OCI-LY1 (cell line): ENCODE data around the gene GALNT17.

Experiments
- H2AFZ ChIP-seq: fragments of 200-600 bp; sonication (generic), shearing (Covaris generic); 2 replicates; pipeline ENCODE4 v1.6.0; 2014; ENCODE audit warnings: antibody characterized with exemption, mild to moderate bottlenecking, low read length
- H3F3A ChIP-seq: fragments of 200-600 bp; sonication (generic), shearing (Covaris generic); 2 replicates; pipeline ENCODE4 v1.6.0; 2014; ENCODE audit warnings: mild to moderate bottlenecking, antibody characterized with exemption, low read length, moderate library complexity; ENCODE audit not compliant: insufficient read depth
- H3K27ac ChIP-seq: fragments of 200-600 bp; sonication (generic); 2 replicates; pipeline ENCODE4 v1.5.1; 2014; ENCODE audit warnings: low read length, mixed run types, mild to moderate bottlenecking, low read depth; ENCODE audit not compliant: poor library complexity, severe bottlenecking
- H3K27me3 ChIP-seq: fragments of 200-600 bp; sonication (generic); 2 replicates; pipeline ENCODE4 v1.6.0; 2014; ENCODE audit warnings: antibody characterized with exemption, mild to moderate bottlenecking, low read length, moderate library complexity; ENCODE audit not compliant: insufficient read depth
- H3K36me3 ChIP-seq: fragments of 200-600 bp; sonication (generic); 2 replicates; pipeline ENCODE4 v1.6.1; 2014; ENCODE audit warnings: mild to moderate bottlenecking, antibody characterized with exemption, low read length, moderate library complexity, mixed read lengths; ENCODE audit not compliant: insufficient read depth
- H3K4me1 ChIP-seq: fragments of 200-600 bp; sonication (generic); 2 replicates; pipeline ENCODE4 v1.5.1; 2014; ENCODE audit warnings: mild to moderate bottlenecking, low read length, moderate library complexity; ENCODE audit not compliant: insufficient read depth, severe bottlenecking
- H3K4me2 ChIP-seq: fragments of 200-600 bp; sonication (generic), shearing (Covaris generic); 2 replicates; pipeline ENCODE4 v1.6.1; 2014; ENCODE audit warnings: low read length
- H3K4me3 ChIP-seq: fragments of 200-600 bp; sonication (generic); 2 replicates; pipeline ENCODE4 v1.5.1; 2014; ENCODE audit warnings: low read length, low read depth, mild to moderate bottlenecking, mixed read lengths; ENCODE audit not compliant: poor library complexity, severe bottlenecking
- H3K79me2 ChIP-seq: fragments of 200-600 bp; shearing (Covaris generic); 2 replicates; pipeline ENCODE4 v1.6.1; 2016; ENCODE audit warnings: mixed run types, low read length, mixed read lengths; ENCODE audit not compliant: insufficient read depth
- H3K9ac ChIP-seq: fragments of 200-600 bp; sonication (generic), shearing (Covaris generic); 2 replicates; pipeline ENCODE4 v1.6.1; 2014; ENCODE audit warnings: mild to moderate bottlenecking, low read length, mixed read lengths
- H3K9me2 ChIP-seq: fragments of 200-600 bp; sonication (generic), shearing (Covaris generic); 2 replicates; pipeline ENCODE4 v1.6.1; 2014; ENCODE audit warnings: low read depth, mild to moderate bottlenecking, low read length, mixed read lengths
- H3K9me3 ChIP-seq: fragments of 200-600 bp; shearing (Covaris generic); 2 replicates; pipeline ENCODE4 v1.6.1; 2014; ENCODE audit warnings: low read length, mixed read lengths
- H4K20me1 ChIP-seq: fragments of 200-600 bp; sonication (generic), shearing (Covaris generic); 2 replicates; pipeline ENCODE4 v1.6.0; 2016; ENCODE audit warnings: mild to moderate bottlenecking, low read length; ENCODE audit not compliant: insufficient read depth
- EZH2 ChIP-seq: fragments of 200-600 bp; sonication (generic), shearing (Covaris generic); IDR thresholded peaks from 2 replicates; pipeline ENCODE4 v1.8.0; 2017; ENCODE audit warnings: borderline replicate concordance, mixed run types, mild to moderate bottlenecking, antibody characterized with exemption, low read length, moderate library complexity, mixed read lengths
- TF ChIP-seq, protein P1 (sequence below): fragments of 200-600 bp; sonication (generic), shearing (Covaris generic); IDR thresholded peaks from 2 replicates; pipeline ENCODE4 v1.5.1; 2017; ENCODE audit warnings: mild to moderate bottlenecking, antibody characterized with exemption, low read length, moderate library complexity, mixed read lengths

GALNT17 gene

DNA sequence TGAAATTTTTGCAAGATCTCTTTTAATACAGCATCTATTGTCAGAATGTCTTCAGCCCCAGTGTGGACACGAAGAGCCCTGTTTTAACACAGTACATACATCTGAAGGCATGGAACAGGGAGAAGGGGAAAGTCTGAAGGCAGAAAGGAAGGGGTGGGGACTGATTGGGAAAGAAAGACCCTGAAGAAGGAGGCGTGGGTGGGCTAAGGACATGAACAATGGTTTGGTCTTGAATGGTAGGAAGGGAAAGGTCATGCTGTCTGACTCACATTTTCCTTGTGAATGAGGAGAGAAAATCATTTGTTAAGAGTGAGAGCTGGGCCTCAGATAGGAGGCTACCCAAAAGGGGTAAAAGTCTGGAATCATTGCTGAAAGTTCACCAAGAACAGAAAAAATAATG, 297.1 kb downstream of the GALNT17 start:
- H3K9me2 ChIP-seq = no peaks in the 10 kb centered on the region
- H3K4me2 ChIP-seq = no peak overlapping the region
- no peaks in the 10 kb centered on the region; the same call in 1 of the 2 replicates for H3K27me3 ChIP-seq
- H3K79me2 ChIP-seq = no peaks in the 10 kb centered on the region
- no peaks in the 10 kb centered on the region for H3F3A ChIP-seq
- H2AFZ ChIP-seq = no peak overlapping the region
- no peaks in the 10 kb centered on the region for H3K36me3 ChIP-seq
- no peaks in the 10 kb centered on the region for H3K4me1 ChIP-seq
- TF ChIP-seq, protein P1, sequence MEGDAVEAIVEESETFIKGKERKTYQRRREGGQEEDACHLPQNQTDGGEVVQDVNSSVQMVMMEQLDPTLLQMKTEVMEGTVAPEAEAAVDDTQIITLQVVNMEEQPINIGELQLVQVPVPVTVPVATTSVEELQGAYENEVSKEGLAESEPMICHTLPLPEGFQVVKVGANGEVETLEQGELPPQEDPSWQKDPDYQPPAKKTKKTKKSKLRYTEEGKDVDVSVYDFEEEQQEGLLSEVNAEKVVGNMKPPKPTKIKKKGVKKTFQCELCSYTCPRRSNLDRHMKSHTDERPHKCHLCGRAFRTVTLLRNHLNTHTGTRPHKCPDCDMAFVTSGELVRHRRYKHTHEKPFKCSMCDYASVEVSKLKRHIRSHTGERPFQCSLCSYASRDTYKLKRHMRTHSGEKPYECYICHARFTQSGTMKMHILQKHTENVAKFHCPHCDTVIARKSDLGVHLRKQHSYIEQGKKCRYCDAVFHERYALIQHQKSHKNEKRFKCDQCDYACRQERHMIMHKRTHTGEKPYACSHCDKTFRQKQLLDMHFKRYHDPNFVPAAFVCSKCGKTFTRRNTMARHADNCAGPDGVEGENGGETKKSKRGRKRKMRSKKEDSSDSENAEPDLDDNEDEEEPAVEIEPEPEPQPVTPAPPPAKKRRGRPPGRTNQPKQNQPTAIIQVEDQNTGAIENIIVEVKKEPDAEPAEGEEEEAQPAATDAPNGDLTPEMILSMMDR = no peak
- no peaks in the 10 kb centered on the region for H3K9me3 ChIP-seq
- no peak overlapping the region for H3K27ac ChIP-seq
- no peak overlapping the region for H3K9ac ChIP-seq
- no peaks in the 10 kb centered on the region for H4K20me1 ChIP-seq
- H3K4me3 ChIP-seq = no peak overlapping the region

DNA sequence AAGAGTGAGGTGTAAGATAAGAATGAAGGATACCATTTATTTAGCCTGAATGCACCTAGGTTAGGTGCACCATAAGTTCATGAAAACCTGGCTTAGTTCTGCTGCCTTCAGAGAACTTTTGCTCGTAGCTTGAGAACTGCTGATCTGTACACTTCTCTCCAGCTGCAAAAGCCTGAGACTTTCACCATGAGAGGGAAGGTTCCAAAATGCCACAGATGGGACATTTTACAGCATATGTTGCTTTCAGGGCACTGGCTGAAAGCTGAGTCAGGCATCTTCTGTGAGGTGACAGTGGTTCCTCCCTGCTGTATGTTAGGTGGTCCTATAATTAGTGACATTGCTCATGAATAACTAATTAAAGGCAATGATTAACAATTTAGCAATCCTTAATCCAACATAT, 298.3 kb downstream of the GALNT17 start:
- Histone ChIP-seq H3K9ac (no peak overlapping the region), H3K4me3 (no peak overlapping the region), H3K4me2 (no peak overlapping the region), H3K36me3 (no peaks in the 10 kb centered on the region), H3F3A (no peaks in the 10 kb centered on the region), H2AFZ (no peak overlapping the region), H3K27me3 (no peaks in the 10 kb centered on the region; the same call in 1 of the 2 replicates), H4K20me1 (no peaks in the 10 kb centered on the region), H3K79me2 (no peaks in the 10 kb centered on the region), H3K9me3 (no peaks in the 10 kb centered on the region), H3K9me2 (no peaks in the 10 kb centered on the region), H3K4me1 (no peaks in the 10 kb centered on the region), H3K27ac (no peak overlapping the region)
- no peak for TF ChIP-seq EZH2
- TF ChIP-seq, protein P1 = no peak

DNA sequence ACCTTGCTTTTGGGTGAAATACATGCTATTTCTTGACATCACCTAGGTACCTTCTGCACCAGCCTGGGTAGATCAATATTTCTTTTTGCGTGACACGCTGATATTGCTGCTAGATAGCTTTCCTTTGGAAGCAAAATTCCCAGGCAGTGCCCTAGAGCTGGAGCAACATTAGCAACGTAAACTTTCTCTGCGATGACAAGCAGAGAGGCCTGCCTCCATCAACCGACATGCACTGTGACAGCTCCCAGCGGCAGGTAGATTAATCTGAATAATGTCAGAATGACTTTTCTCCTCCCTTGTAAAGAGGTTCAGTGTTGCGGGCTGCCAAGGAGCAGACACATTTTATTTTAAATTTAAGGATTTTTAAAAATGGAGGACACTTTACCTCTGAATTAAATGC, 307.4 kb downstream of the GALNT17 start:
- Histone ChIP-seq H3F3A (no peaks in the 10 kb centered on the region), H3K9ac (no peak overlapping the region), H3K4me2 (no peak overlapping the region), H3K4me1 (no peaks in the 10 kb centered on the region), H2AFZ (no peak overlapping the region), H3K9me3 (no peaks in the 10 kb centered on the region; the same call in 1 of the 2 replicates), H3K79me2 (no peaks in the 10 kb centered on the region), H3K27me3 (no peaks in the 10 kb centered on the region), H3K9me2 (no peaks in the 10 kb centered on the region), H3K4me3 (no peak overlapping the region), H4K20me1 (no peaks in the 10 kb centered on the region), H3K36me3 (no peaks in the 10 kb centered on the region), H3K27ac (no peak overlapping the region)
- TF ChIP-seq EZH2 = no peak
- TF ChIP-seq, protein P1 = no peak
